ENCODE data around the gene BTC.

GRCh38 chr4:74764119-74764518, 30.2 kb downstream of the BTC start:
- TF ChIP-seq CTCF (optimal IDR thresholded peaks at IDR 0.05 in 1 of 3, IDR thresholded peaks at IDR 0.05 in 1 of 3, conservative IDR thresholded peaks at IDR 0.05 in 1 of 3; ENCODE audit: extremely low read depth in 1 of 3, insufficient read depth in 2 of 3, low read length in 3 of 3): no peak
- TF ChIP-seq EZH2 (IDR thresholded peaks at IDR 0.05; ENCODE audit: low read length): no peak

Measured in keratinocyte (primary cell).